Measurements from ENCODE around the gene ZNF684.
A peak's percentile ranks its signal among the peaks of the same experiment; 100 is the strongest.
"Not testable (repeated sequence)": the region's sequence is repeated elsewhere in the genome, so short reads cannot be mapped to it uniquely, and the experiment has no call there.

The ZNF684 gene

DNA sequence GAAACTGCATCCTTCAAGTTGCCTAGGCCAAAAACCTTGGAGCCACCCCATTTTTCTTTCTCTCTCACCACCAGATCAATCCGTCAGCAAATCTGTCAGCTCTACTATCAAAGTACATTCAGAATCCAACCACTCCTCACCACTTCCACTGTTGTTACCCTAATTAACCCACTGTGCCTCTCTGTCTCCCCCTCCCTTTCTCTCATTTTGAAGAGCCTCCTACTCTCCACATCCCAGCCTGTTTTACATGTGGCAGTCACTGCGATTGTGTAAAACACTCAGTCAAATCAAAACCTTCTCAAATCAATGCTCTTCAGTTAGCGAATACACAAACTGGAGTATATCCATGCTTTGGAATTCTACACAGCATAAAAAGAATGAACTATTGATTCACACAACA lies 33.1 kb downstream of the ZNF684 start:
- no peak for DNase-seq (ENCODE audit: low read depth in 1 of 2, low spot score in 1 of 2)

DNA sequence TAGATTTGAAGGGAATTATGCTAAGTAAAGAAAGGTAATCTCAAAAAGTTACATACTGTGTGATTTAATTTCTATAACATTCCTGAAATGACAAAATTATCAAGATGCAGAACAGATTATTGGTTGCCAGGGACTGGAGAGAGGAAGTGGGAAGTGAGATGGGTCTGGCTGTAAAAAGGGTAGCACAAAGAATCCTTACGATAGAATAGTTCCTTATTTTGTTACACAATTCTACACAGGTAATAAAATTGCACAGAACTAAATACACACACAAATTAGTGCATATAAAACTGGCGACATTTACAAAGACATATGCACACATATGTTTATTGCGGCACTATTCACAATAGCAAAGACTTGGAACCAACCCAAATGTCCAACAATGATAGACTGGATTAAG lies 33.5 kb downstream of the ZNF684 start:
- peak; percentile 53; the same call in 1 of the 2 replicates for TF ChIP-seq SPI1 (IDR thresholded peaks at IDR 0.05; ENCODE audit: borderline replicate concordance, low read depth)
- TF ChIP-seq, protein P1, sequence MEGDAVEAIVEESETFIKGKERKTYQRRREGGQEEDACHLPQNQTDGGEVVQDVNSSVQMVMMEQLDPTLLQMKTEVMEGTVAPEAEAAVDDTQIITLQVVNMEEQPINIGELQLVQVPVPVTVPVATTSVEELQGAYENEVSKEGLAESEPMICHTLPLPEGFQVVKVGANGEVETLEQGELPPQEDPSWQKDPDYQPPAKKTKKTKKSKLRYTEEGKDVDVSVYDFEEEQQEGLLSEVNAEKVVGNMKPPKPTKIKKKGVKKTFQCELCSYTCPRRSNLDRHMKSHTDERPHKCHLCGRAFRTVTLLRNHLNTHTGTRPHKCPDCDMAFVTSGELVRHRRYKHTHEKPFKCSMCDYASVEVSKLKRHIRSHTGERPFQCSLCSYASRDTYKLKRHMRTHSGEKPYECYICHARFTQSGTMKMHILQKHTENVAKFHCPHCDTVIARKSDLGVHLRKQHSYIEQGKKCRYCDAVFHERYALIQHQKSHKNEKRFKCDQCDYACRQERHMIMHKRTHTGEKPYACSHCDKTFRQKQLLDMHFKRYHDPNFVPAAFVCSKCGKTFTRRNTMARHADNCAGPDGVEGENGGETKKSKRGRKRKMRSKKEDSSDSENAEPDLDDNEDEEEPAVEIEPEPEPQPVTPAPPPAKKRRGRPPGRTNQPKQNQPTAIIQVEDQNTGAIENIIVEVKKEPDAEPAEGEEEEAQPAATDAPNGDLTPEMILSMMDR (IDR thresholded peaks at IDR 0.05; ENCODE audit: insufficient read depth, low read length), result no peak
- H3K27me3 ChIP-seq (ENCODE audit: insufficient read depth, poor library complexity, severe bottlenecking), result no peaks in the 10 kb centered on the region
- no peak overlapping the region for H3K27ac ChIP-seq (replicated peaks)
- no peak overlapping the region for H3K4me3 ChIP-seq (replicated peaks; ENCODE audit: insufficient read depth, low read length)
- DNase-seq (ENCODE audit: low read depth in 1 of 2, low spot score in 1 of 2), result no peak

More for the DNA sequence above, 33.1 kb downstream of the ZNF684 start:
- TF ChIP-seq GABPA (IDR thresholded peaks at IDR 0.05; ENCODE audit: low read depth), result no peak
- TF ChIP-seq, protein P2, sequence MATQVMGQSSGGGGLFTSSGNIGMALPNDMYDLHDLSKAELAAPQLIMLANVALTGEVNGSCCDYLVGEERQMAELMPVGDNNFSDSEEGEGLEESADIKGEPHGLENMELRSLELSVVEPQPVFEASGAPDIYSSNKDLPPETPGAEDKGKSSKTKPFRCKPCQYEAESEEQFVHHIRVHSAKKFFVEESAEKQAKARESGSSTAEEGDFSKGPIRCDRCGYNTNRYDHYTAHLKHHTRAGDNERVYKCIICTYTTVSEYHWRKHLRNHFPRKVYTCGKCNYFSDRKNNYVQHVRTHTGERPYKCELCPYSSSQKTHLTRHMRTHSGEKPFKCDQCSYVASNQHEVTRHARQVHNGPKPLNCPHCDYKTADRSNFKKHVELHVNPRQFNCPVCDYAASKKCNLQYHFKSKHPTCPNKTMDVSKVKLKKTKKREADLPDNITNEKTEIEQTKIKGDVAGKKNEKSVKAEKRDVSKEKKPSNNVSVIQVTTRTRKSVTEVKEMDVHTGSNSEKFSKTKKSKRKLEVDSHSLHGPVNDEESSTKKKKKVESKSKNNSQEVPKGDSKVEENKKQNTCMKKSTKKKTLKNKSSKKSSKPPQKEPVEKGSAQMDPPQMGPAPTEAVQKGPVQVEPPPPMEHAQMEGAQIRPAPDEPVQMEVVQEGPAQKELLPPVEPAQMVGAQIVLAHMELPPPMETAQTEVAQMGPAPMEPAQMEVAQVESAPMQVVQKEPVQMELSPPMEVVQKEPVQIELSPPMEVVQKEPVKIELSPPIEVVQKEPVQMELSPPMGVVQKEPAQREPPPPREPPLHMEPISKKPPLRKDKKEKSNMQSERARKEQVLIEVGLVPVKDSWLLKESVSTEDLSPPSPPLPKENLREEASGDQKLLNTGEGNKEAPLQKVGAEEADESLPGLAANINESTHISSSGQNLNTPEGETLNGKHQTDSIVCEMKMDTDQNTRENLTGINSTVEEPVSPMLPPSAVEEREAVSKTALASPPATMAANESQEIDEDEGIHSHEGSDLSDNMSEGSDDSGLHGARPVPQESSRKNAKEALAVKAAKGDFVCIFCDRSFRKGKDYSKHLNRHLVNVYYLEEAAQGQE (IDR thresholded peaks at IDR 0.05; ENCODE audit: insufficient replicate concordance, low read depth), result no peak
- TF ChIP-seq SPI1 (IDR thresholded peaks at IDR 0.05; ENCODE audit: borderline replicate concordance, low read depth), result no peak
- TF ChIP-seq POLR2AphosphoS5 (IDR thresholded peaks at IDR 0.05; ENCODE audit: low read depth), result no peak
- TF ChIP-seq, protein P1 (IDR thresholded peaks at IDR 0.05; ENCODE audit: insufficient read depth, low read length), result no peak
- Histone ChIP-seq H3K27me3 (ENCODE audit: insufficient read depth, poor library complexity, severe bottlenecking) (no peaks in the 10 kb centered on the region), H3K4me3 (replicated peaks; ENCODE audit: insufficient read depth, low read length) (no peak overlapping the region), H3K27ac (replicated peaks) (no peak overlapping the region)

DNA sequence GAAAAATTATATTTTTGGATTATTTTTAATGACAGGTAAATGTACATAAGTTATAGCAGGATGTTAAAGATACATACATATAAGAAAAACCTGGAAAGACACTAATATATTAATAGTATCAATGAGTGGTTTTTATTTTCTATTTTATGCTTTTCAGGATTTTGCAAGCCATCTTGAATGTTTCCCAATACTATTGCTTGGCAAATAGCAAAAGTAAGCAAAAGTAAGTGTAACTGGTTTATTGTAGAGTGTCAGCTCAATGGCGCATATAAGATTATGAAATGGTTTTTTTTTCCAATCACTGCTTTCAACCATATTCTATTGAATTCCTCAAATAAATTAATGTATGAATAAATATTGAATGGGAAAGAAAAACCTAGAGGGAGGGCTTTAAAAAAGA lies 36.4 kb downstream of the ZNF684 start:
- TF ChIP-seq, protein P2 (IDR thresholded peaks at IDR 0.05; ENCODE audit: insufficient replicate concordance, low read depth), result no peak
- TF ChIP-seq, protein P1 (IDR thresholded peaks at IDR 0.05; ENCODE audit: insufficient read depth, low read length), result no peak
- no peak for TF ChIP-seq GABPA (IDR thresholded peaks at IDR 0.05; ENCODE audit: low read depth)
- TF ChIP-seq SPI1 (IDR thresholded peaks at IDR 0.05; ENCODE audit: borderline replicate concordance, low read depth), result no peak
- TF ChIP-seq POLR2AphosphoS5 (IDR thresholded peaks at IDR 0.05; ENCODE audit: low read depth), result no peak
- no peak overlapping the region for H3K4me3 ChIP-seq (replicated peaks; ENCODE audit: insufficient read depth, low read length)
- no peak for DNase-seq (ENCODE audit: low read depth in 1 of 2, low spot score in 1 of 2)
- no peak overlapping the region for H3K27ac ChIP-seq (replicated peaks)
- H3K27me3 ChIP-seq (ENCODE audit: insufficient read depth, poor library complexity, severe bottlenecking), result no peaks in the 10 kb centered on the region

DNA sequence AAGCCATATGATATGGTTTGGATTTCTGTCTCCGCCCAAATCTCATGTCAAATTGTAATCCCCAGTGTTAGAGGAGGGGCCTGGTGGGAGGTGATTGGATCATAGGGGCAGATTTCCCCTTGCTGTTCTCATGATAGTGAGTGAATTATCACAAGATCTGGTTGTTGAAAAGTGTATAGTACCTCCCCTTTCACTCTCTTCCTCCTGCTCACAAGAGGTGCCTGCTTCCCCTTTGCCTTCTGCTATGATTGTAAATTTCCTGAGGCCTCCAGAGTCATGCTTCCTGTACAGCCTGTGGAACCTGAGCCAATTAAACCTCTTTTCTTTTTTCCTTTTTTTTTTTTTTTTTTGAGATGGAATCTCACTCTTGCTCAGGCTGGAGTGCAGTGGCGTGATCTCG lies 43.4 kb downstream of the ZNF684 start:
- not testable (repeated sequence) for H3K4me3 ChIP-seq (replicated peaks; ENCODE audit: insufficient read depth, low read length); H3K27ac ChIP-seq (replicated peaks); H3K27me3 ChIP-seq (ENCODE audit: insufficient read depth, poor library complexity, severe bottlenecking)
- DNase-seq (ENCODE audit: low read depth in 1 of 2, low spot score in 1 of 2), result peak in 1 of 2 experiments; percentile 18

Data from HL-60 (cell line).